Hematopoietic multipotent progenitor cell treated with erythropoietin and hydrocortisone succinate and interleukin-3 and kit ligand, for 17 days (in vitro differentiated cells): ENCODE data around the gene FOLR2.
"Not testable (repeated sequence)": the region's sequence is repeated elsewhere in the genome, so short reads cannot be mapped to it uniquely, and the experiment has no call there.

Experiments used
- DNase-seq: peaks from one replicate; pipeline ENCODE4 v3.0.0-alpha.2; 2015; ENCODE audit warnings: low spot score

FOLR2 gene

DNA sequence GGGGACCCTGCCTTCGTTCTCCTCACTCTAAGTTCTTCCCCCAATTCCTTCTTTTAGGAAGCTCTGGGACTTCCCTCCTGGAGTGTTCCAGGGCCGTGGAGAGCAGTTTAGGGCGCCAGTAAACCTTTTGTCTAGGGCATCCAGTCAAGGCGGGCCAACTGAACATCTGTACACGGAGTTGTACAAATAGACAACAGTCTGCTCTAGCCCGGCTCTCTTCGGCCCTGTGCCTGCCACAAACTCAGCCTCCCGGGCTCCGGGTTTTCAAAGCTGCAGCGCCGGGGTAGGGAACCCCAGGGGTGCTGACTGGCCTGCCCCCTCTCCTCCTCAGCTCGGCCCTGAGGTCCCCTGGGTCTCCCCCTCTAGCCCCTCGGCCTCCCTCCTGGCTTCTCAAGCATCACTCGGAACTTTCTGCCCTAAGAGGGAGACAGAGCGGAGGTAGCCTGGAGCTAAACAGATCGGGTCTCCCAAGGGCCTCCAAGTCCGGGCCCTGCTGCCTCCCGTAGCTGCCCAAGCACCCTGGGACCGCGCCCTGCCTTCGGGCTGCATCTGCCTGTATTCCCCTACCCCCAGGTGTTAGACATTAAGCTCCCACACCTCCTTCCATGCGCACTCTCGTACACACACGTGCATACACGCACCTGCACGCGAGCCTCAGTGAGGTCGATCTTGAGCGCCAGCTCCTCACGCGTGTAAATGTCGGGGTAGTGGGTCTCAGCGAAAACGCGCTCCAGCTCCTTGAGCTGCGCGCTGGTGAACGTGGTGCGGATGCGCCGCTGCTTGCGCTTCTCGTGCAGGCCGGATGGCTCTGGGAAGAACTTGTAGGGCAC, 24.1 kb downstream of the FOLR2 start:
- DNase-seq = no peak

GRCh38 chr11:72241291-72241781, 24.7 kb downstream of the FOLR2 start:
- DNase-seq = no peak

- DNase-seq = no peak
Measured at GRCh38 chr11:72242141-72242540, 25.5 kb downstream of the FOLR2 start.

DNA sequence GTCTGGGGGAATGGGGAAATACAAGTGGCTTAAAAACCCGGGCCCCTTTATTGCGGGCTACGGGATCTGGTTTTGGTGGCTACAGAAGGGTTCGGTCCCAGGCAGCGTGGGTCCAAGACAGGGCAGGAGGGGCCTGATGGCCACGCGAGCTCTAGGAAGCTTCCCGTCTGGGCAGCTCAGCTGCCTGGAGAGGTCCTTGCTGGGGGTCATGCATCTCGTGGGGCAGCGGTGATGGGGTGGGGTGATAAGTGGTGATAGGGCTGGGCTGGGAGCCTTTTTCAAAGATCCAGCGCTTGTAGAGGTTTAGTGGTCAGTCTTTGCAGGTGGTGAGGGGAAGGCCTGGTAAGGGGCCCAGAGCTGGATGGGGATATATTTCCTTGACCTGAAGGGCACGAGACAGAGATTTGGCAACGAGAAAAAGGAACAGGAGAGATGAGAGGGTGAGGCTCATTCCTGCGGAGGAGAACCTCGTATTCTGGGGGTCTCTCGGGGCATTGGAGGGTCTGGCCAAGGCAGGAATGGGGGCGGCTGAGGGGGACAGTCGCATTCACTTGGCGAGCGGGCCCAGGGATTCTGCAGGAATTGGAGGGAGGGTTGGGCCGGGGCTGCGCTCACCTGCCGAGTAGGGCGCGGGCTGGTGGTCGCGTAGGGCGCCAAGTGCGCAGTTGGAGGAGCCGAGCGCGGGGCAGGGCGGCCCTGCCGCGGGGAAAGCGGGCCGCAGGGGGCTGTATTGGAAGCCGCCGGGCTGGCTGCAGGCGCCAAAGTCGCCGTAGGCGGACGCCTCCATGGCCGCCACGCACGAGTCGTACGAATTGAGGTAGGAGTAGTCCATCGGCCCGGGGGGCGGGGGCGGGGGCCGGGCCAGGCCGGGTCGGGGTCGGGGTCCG, 26.8 kb downstream of the FOLR2 start:
- no peak for DNase-seq

- DNase-seq = no peak
Measured at GRCh38 chr11:72244060-72244360, 27.4 kb downstream of the FOLR2 start, which contains the start of gene PHOX2A. TSS of gene PHOX2A (minus strand) at chr11:72244176. CDS start at chr11:72244004, 172 bp downstream.

DNA sequence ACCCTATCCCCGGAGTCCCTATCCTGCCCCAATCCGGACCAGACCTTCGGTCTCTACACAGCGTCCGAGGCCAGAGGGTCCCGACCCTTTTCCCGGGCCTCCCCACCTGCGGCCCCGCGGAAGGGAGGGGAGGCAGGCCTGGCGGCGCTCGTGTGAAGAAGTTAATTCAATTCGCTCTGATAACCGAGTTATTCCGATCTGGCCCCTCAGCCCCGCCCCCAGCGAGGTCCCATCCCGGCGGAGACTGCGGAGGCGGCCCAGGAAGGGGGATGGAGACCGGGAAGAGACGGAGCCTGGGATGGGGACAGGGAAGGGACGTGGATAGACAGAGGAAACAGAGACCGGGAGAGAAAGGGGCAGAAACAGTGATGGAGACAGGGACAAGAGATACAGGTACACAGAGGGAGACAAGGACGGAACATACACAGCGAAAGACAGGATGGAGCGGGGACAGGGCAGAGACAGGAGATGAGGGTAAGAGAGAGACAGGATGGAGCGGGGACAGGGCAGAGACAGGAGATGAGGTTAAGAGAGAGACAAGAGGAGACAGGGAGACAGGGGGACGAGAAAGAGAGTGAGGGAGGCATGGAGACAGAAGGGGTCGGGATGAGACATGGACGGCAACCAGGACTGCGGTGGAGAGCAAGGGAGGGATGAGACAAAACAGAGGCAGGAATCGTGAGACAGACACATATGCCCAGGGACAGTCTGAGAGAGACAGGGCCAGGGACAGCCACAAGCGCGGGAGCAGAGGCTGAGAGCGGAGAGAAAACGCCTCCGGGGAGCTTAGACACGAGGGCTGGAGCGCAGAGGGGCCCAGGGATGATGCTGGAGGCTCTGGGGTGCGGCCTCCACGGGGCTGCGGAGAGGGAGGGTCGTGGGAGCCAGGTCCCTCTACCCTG, 28.0 kb downstream of the FOLR2 start:
- DNase-seq = no peak

DNA sequence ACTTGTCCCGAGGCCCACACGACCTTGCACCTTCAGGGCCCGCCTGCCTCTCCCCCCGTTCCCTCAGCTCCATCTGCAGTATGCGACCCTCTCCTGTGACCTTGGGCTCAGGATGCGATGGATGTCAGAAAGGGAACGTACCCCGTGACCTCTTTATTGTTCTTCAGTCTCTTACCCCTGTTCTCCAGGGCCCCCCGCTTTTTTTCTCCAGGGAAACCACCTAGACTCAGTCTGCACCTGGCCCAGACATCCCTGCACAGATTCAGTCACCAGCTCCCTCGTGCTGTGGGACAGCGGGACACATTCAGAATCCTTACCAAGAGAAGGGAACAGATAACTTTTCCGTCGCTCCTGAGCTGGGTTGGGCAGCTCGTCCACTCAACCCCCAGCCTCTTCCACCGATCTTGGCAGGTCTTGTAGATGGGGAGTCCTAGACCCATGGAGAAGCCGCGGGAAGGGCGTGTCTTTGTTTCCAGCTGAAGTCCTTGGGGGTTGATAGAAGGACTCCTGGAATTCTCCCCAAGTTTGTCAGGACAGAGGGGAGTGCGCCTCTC, 28.7 kb downstream of the FOLR2 start:
- no peak for DNase-seq

DNA sequence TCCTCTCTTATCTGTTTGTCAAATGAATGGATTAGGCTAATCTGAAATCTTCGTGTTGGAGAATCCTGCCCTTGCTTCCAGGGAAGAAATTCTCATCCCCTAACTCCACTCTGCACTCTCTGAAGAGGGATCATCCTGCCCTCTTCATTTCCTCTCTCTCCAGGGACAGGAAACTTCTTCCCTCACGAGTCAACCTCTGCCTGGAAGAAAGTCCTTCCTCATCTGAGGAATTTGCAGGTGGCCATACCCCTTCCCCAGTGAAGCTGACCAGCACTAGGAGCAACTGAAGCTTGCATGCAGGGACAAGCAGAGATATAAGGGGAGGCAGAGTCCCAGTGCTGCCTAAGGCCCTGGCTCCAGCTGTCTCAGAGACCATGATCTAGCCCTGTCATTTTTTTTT, 31.0 kb downstream of the FOLR2 start:
- DNase-seq = no peak

DNA sequence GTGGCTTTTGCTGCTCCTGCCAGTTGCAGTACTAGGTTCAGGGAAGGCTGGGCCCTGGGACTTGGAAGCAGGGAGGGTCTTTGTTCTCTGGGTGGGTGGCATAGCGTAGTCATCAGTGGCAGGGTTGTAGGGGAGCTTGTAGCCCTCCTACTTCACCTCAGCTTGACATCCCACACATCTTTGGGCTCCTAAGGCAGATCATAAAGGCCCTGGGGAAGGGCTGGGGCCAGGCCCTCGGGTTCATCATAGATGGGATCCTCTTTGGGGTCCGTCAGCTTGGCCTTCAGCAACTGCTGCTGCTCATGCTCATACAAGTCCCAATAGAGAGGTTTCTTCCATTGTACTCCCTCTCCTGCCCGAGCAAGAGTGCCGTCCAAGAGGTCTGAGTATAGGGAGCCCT, 33.4 kb downstream of the FOLR2 start:
- DNase-seq = no peak

- DNase-seq = no peak
Measured at GRCh38 chr11:72250661-72251464, 34.3 kb downstream of the FOLR2 start.

DNA sequence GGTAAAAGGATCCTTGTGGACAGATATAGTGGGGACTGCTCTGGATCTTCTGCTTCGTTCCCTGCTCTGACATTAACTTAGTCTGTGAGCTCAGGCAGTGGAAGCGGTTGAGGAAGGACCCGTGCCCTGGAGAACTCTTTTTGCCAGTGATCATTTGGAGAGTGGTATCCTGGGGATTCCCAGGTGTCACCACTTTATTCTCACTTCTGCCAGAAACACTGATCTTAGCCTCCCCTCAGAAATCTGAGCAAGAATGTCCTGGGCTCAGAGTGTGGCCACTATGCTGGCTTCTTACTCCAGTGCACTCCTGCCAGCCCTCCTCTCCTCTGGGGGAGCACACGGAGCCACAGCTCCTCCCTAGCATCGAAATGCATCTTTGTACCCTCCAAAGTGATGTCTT, 35.0 kb downstream of the FOLR2 start:
- no peak for DNase-seq

DNA sequence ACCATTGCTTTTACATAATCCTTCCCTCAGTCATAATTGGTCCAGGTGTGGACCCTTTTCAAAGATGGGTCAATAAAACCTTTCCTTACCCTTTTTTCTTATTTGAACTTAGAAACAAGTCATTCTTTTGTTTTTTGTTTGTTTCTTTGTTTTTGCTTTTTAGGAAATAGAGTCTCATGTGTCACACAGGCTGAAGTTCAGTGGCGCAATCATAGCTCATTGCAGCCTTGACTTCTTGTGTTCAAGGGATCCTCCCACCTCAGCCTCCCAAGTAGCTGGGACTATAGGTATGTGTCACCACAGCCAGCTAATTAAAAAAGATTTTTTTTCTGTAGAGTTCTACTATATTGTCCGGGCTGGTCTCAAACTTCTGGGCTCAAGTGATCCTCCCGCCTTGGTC, 36.8 kb downstream of the FOLR2 start:
- no peak for DNase-seq

DNA sequence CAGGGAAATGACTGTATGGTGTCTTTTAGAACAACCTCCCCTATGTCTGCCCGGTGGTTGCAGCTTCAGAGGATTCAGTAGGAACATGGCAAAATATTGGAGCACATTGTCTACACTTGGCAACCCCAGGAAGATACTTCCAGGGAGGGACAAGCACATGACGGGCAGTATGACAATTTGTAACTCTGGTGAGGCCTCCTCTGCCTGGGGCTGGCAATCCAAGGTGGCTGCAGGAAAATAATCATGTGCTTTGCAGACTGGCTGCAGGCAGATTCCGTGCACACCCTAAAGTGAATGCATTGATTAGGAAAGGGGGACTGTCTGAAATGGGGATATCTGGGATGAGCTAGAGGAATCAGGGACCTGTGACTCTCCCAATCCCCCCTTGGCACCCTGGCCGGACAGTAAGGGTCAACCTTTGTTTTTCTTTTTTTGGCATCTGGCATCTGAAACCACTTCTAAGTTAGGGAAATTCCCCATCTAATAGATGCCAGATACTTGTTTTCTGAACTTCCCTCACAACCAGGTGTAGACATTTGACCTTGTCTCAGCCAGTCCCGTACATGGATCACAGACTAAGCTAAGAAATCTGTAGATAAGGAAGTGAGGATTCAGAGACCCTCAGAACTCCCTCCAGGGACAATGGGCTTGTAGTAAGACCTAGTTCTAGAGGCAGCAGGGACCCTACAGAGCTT, 37.9 kb downstream of the FOLR2 start:
- no peak for DNase-seq

DNA sequence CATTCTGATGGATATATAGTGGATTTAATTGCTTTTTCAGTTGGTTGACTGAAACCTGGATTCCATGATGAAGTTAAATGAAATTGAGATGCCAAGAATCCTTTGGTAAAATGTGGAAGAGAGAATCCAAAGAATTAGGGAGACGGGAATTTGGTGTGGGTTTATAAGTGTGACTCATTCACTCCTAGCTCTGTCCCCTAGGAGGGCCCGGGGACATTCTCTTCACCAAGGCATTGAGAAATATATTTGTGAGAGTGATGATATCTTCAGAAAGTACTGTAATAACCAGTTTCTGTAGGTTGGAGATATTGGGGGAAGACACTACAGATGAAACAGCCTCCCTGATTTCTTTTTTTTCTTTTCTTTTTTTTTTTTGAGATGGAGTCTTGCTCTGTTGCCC, 41.0 kb downstream of the FOLR2 start:
- no peak for DNase-seq

DNA sequence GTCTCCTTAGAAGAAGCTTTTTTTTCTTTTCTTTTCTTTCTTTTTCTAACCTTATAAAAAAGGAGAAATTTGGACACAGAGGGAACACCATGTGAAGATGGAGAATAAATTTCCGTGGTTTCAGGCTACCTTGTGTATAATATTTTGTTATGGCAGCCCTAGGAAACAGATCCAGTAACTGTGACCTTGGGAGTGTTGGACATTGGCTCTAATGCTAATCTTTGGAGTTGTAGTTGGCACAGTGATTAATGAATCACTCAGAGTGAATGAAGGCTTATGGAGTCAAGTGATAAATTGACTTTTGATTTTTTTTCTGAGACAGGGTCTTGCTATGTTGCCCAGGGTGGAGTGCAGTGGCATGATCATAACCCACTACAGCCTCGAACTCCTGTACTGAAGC, 42.9 kb downstream of the FOLR2 start:
- no peak for DNase-seq

DNA sequence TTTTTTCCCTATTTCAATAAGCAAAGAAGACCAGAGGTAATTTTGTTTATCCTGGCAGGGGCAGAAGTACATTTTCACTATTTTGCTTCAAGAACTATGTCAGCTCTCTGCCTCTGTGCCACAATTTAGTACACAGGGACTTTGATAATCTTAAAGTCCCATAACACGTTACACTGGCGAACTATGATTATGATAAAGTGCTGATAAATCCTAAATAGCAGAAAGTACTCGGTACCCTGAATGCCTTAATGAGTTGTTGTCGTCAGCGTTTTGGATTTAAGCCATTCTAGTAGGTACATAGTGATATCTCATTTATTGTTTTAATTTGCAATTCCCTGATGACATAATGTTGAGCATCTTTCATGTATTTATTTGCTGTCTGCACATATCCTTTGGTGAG, 44.0 kb downstream of the FOLR2 start:
- DNase-seq = no peak

GRCh38 chr11:72263361-72263760, 46.8 kb downstream of the FOLR2 start:
- DNase-seq = no peak

DNA sequence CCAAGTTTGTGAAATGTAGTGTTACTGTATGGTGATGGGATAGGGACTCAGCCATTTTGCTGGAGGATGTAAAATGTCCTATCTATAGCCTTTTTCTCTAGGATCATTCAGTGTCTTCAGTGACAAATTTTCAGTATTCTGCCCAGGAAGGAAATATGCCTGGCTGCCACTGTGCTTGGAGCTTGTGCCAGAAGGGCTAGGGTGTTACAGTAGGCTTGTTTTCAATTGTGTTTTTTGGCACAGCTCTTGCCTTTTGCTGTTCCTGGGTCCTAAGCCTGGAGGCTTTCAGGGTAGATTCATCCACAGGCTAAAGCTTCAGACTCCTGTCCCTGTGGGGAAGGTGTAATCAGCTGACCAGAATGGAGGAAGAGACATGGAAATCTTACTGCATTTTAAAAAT, 49.4 kb downstream of the FOLR2 start:
- DNase-seq = no peak

- not testable (repeated sequence) for DNase-seq
Measured at GRCh38 chr11:72266960-72267359, 50.4 kb downstream of the FOLR2 start.

- no peak for DNase-seq
Measured at GRCh38 chr11:72267956-72268617, 51.5 kb downstream of the FOLR2 start.
